PFSK-1 (cell line): ENCODE results near the gene RPP25L.

Experiments used
- FOXP2 ChIP-seq: optimal IDR thresholded peaks from 2 replicates; pipeline ENCODE3; 2011; ENCODE audit warnings: borderline replicate concordance, control low read depth, inconsistent platforms; ENCODE audit not compliant: insufficient read depth; ENCODE audit errors: extremely low read length, extremely low read depth
- POLR2AphosphoS5 ChIP-seq: IDR thresholded peaks from 2 replicates; pipeline ENCODE4 v1.6.1; 2012; ENCODE audit warnings: low read depth, mild to moderate bottlenecking, control low read depth, low read length, moderate library complexity
- SIN3A ChIP-seq: IDR thresholded peaks from 2 replicates; pipeline ENCODE4 v1.6.1; 2012; ENCODE audit warnings: mild to moderate bottlenecking, low read length, moderate library complexity, borderline replicate concordance; ENCODE audit not compliant: insufficient read depth
- TAF1 ChIP-seq: IDR thresholded peaks from 2 replicates; pipeline ENCODE4 v1.6.1; 2012; ENCODE audit warnings: low read length, control low read depth, borderline replicate concordance; ENCODE audit not compliant: insufficient read depth
- TF ChIP-seq, protein P1 (sequence below), 2 experiments: IDR thresholded peaks; 2 replicates each; pipeline versions ENCODE4 v1.6.1 to v1.8.0; 2011 to 2012; ENCODE audit warnings: low read depth in 2 of 2, low read length in 2 of 2, control low read depth in 1 of 2, inconsistent platforms in 1 of 2, mild to moderate bottlenecking in 1 of 2, moderate library complexity in 1 of 2; ENCODE audit not compliant: insufficient read depth in 1 of 2

The RPP25L gene

DNA sequence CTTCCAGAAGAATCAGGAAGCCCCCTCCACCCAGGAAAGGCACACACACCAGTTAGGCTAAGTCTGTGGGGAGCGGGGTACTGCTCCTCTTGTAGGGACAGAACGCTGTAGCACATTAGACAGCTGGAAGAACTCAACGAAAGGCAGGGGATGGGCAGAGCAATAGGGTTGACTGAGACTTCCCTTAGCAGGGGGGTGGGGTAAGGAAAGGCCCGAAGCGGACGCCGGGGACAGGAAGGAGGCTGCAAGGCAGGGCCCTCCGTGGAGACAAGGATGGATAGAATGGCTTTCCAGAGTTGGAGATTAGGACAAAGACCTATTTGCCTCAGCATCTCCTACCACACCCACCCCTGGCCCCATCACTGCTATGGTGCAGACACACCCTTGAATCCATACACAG, 36.7 kb downstream of the RPP25L start:
- TF ChIP-seq FOXP2 (no peak), SIN3A (no peak), POLR2AphosphoS5 (no peak), TAF1 (no peak)
- TF ChIP-seq, protein P1, sequence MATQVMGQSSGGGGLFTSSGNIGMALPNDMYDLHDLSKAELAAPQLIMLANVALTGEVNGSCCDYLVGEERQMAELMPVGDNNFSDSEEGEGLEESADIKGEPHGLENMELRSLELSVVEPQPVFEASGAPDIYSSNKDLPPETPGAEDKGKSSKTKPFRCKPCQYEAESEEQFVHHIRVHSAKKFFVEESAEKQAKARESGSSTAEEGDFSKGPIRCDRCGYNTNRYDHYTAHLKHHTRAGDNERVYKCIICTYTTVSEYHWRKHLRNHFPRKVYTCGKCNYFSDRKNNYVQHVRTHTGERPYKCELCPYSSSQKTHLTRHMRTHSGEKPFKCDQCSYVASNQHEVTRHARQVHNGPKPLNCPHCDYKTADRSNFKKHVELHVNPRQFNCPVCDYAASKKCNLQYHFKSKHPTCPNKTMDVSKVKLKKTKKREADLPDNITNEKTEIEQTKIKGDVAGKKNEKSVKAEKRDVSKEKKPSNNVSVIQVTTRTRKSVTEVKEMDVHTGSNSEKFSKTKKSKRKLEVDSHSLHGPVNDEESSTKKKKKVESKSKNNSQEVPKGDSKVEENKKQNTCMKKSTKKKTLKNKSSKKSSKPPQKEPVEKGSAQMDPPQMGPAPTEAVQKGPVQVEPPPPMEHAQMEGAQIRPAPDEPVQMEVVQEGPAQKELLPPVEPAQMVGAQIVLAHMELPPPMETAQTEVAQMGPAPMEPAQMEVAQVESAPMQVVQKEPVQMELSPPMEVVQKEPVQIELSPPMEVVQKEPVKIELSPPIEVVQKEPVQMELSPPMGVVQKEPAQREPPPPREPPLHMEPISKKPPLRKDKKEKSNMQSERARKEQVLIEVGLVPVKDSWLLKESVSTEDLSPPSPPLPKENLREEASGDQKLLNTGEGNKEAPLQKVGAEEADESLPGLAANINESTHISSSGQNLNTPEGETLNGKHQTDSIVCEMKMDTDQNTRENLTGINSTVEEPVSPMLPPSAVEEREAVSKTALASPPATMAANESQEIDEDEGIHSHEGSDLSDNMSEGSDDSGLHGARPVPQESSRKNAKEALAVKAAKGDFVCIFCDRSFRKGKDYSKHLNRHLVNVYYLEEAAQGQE (IDR thresholded peaks at IDR 0.05; ENCODE audit: insufficient read depth in 1 of 2, low read depth in 2 of 2, low read length in 2 of 2), result no peak

DNA sequence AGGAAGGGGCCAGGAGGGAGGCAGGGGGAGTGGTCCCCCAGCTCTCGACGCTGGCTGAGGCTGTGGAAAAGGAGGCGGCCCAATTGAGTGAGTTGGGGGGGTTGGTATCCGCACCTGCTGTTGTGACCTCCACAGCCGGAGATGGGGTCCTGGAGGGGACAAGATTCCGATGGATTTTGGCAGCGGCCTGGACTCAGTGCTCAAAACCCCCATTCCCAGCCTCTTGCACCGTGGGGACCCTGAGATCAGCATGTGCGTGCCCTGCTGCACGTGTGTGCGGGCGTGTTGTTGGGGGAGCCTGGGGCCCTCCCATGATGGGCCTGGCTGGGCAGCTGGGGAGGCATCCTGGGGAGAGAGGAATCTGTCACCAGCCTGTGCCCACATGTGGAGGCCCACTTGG, 37.3 kb downstream of the RPP25L start:
- TF ChIP-seq POLR2AphosphoS5 (no peak), SIN3A (no peak), FOXP2 (no peak), TAF1 (no peak)
- TF ChIP-seq, protein P1 (IDR thresholded peaks at IDR 0.05; ENCODE audit: insufficient read depth in 1 of 2, low read depth in 2 of 2, low read length in 2 of 2), result no peak

DNA sequence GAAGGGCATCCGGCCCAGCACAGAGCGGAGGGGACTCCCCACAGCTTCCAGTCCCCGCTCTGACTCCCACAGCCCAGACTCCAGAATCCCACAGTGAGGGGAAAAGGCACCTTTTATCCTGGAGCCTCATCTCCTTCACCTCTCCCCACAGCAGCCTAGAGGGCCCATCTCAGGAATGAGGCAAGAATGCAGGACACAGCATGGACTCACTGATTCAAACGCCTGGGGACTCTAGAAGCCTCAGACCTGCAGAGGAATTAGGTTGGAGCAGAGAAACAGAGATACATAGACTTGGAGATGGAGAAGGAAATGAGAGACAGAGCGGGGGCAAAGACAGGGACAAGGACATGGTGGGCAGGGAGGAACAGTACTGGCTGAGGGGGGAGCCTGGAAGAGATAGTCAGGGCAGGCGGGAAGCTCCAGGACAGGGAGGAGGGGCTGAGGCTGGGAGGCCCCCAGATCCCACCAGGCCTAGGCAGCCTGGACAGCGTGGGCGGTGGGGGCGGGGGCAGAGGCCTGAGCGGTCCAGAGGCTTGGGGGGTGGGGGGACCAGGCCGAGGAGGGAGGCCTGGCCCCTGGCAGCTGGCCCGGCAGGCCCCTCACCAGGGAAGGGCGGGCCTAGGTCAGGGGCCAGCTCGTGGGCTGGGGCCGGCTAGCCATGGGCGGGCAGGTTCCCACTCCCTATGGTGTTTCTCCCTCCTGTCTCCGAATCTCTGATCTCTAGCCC, 38.1 kb downstream of the RPP25L start:
- TF ChIP-seq TAF1 (no peak), FOXP2 (no peak), POLR2AphosphoS5 (no peak), SIN3A (no peak)
- TF ChIP-seq, protein P1 (IDR thresholded peaks at IDR 0.05; ENCODE audit: insufficient read depth in 1 of 2, low read depth in 2 of 2, low read length in 2 of 2), result no peak

- TF ChIP-seq POLR2AphosphoS5 (no peak), TAF1 (no peak), SIN3A (no peak), FOXP2 (no peak)
- TF ChIP-seq, protein P1 (IDR thresholded peaks at IDR 0.05; ENCODE audit: insufficient read depth in 1 of 2, low read depth in 2 of 2, low read length in 2 of 2), result no peak
Observed at GRCh38 chr9:34572628-34573027, 39.3 kb downstream of the RPP25L start.
